A673 (cell line): Measurements from ENCODE around the gene CSNK2A2. TPM values are rescaled to one million over a fixed set of nuclear protein-coding genes. Genes with fewer than 3 reads are reported as not detected.

ENCODE experiments used
- BruUV-seq: library from RNA; stranded (reverse); fragments of 400-500 nt; replicated peaks from 2 replicates; lab custom pipeline; 2021; lab: Mats Ljungman, UMichigan
- CTCF ChIA-PET: fragments of 300-600 bp; sonication (Branson Sonifier 250); formaldehyde crosslinking; loops from one replicate; lab custom pipeline; 2022; ENCODE audit warnings: antibody characterized with exemption; lab: Charles Lee
- POLR2A ChIA-PET: fragments of 300-600 bp; sonication (Branson Sonifier 250); formaldehyde crosslinking; loops from one replicate; lab custom pipeline; 2022; ENCODE audit warnings: antibody characterized with exemption; ENCODE audit not compliant: low non-redundant PET; lab: Charles Lee
- DNase-seq: peaks from one replicate; pipeline ENCODE4 v3.0.0-alpha.2; 2015; ENCODE audit warnings: low spot score
- H3K27ac ChIP-seq: fragments of 200-600 bp; sonication (generic); 2 replicates; pipeline ENCODE4 v1.5.1; 2016; ENCODE audit warnings: mixed run types, low read depth, mild to moderate bottlenecking, mixed read lengths, antibody characterized with exemption, low read length; ENCODE audit not compliant: poor library complexity, severe bottlenecking
- H3K27me3 ChIP-seq: fragments of 200-600 bp; sonication (generic); replicated peaks from 2 replicates; pipeline ENCODE4 v1.6.1; 2017; ENCODE audit warnings: mixed run types, low read depth, mild to moderate bottlenecking, mixed read lengths, antibody characterized with exemption, low read length; ENCODE audit not compliant: insufficient read depth, poor library complexity
- H3K36me3 ChIP-seq: fragments of 200-600 bp; sonication (generic); 2 replicates; pipeline ENCODE4 v1.6.1; 2016; ENCODE audit warnings: mixed run types, mild to moderate bottlenecking, mixed read lengths, antibody characterized with exemption, low read length; ENCODE audit not compliant: insufficient read depth, poor library complexity, severe bottlenecking
- H3K4me1 ChIP-seq: fragments of 200-600 bp; sonication (generic); 2 replicates; pipeline ENCODE4 v1.6.1; 2017; ENCODE audit warnings: mixed run types, mild to moderate bottlenecking, mixed read lengths, antibody characterized with exemption, low read length; ENCODE audit not compliant: insufficient read depth, poor library complexity, severe bottlenecking
- H3K4me3 ChIP-seq: fragments of 200-600 bp; sonication (generic); 2 replicates; pipeline ENCODE4 v1.5.1; 2016; ENCODE audit warnings: low read depth, mixed run types, mild to moderate bottlenecking, mixed read lengths, low read length; ENCODE audit not compliant: poor library complexity, severe bottlenecking
- H3K9me3 ChIP-seq: fragments of 200-600 bp; sonication (generic); 2 replicates; pipeline ENCODE4 v1.6.1; 2016; ENCODE audit warnings: mixed run types, low read depth, mild to moderate bottlenecking, mixed read lengths, antibody characterized with exemption, low read length; ENCODE audit not compliant: poor library complexity, severe bottlenecking
- CTCF ChIP-seq: fragments of 300-800, 200-600 bp; sonication (generic); conservative IDR thresholded peaks from 2 replicates; pipeline ENCODE4 v1.5.1; 2017; ENCODE audit warnings: low read depth, mild to moderate bottlenecking, antibody characterized with exemption, low read length, moderate library complexity, mixed read lengths
- EZH2 ChIP-seq: fragments of 200-600 bp; sonication (generic); IDR thresholded peaks from 2 replicates; pipeline ENCODE4 v1.6.1; 2017; ENCODE audit warnings: borderline replicate concordance, low read depth, mild to moderate bottlenecking, mixed read lengths, antibody characterized with exemption, low read length; ENCODE audit not compliant: poor library complexity, severe bottlenecking
- intact Hi-C: fragments of 100-400 bp; cut with micrococcal nuclease; formaldehyde crosslinking; loops from one replicate; pipeline ENCODE4 v1.10.0; 2022; ENCODE audit not compliant: unreplicated experiment
- total RNA-seq: library from RNA; stranded (reverse); gene quantifications from 2 replicates; pipeline ENCODE4 v1.2.3, GENCODE V29; 2021

The CSNK2A2 gene
- total RNA-seq, 1 experiment from 2014 or later = 114 TPM

GRCh38 chr16:58211245-58211644 lies 13.3 kb upstream of the CSNK2A2 start:
- POLR2A ChIA-PET = no interaction called here
- TF ChIP-seq CTCF (no peak), EZH2 (no peak)
- no peaks in the 10 kb centered on the region for H3K4me1 ChIP-seq
- H3K36me3 ChIP-seq = no peaks in the 10 kb centered on the region
- no peak overlapping the region for H3K4me3 ChIP-seq
- no TSS peak for BruUV-seq
- CTCF ChIA-PET = no interaction called here
- no peak for DNase-seq
- H3K27ac ChIP-seq = no peak overlapping the region
- H3K9me3 ChIP-seq = no peaks in the 10 kb centered on the region
- intact Hi-C loops = no loop called here
- H3K27me3 ChIP-seq = peaks cover 15% of the 10 kb centered on the region

- Histone ChIP-seq H3K27ac (no peak overlapping the region), H3K9me3 (no peaks in the 10 kb centered on the region), H3K27me3 (peaks cover 3% of the 10 kb centered on the region), H3K4me3 (no peak overlapping the region), H3K4me1 (no peaks in the 10 kb centered on the region), H3K36me3 (no peaks in the 10 kb centered on the region)
- POLR2A ChIA-PET = no interaction called here
- no TSS peak for BruUV-seq
- CTCF ChIA-PET = no interaction called here
- intact Hi-C loops = no loop called here
- no peak for TF ChIP-seq EZH2
- TF ChIP-seq CTCF = no peak
- DNase-seq = no peak
These were observed 7.5 kb upstream of the CSNK2A2 start for GRCh38 chr16:58205276-58206036.

- Histone ChIP-seq H3K9me3 (no peaks in the 10 kb centered on the region), H3K27ac (no peak overlapping the region), H3K4me3 (no peak overlapping the region), H3K4me1 (peaks cover 6% of the 10 kb centered on the region), H3K36me3 (peaks cover under 1% of the 10 kb centered on the region), H3K27me3 (no peaks in the 10 kb centered on the region)
- POLR2A ChIA-PET = no interaction called here
- CTCF ChIA-PET = no interaction called here
- TF ChIP-seq CTCF = no peak
- TF ChIP-seq EZH2 = no peak
- DNase-seq = no peak
- BruUV-seq = no TSS peak
- intact Hi-C loops = no loop called here
These were observed 3.3 kb upstream of the CSNK2A2 start for GRCh38 chr16:58201163-58201562.
